ENCODE data around the gene ARHGAP18.

ARHGAP18 gene

GRCh38 chr6:129630596-129630995 lies 79.4 kb downstream of the ARHGAP18 start:
- Histone ChIP-seq H3K4me3 (ENCODE audit: low read depth in 1 of 2, low read length in 1 of 2) (no peak overlapping the region), H3K9me3 (no peaks in the 10 kb centered on the region), H3K36me3 (peaks cover 16% of the 10 kb centered on the region), H3K27ac (no peak overlapping the region), H3K4me1 (ENCODE audit: control insufficient read depth in 1 of 2, insufficient read depth in 1 of 2, low read depth in 1 of 2, low read length in 1 of 2) (no peaks in the 10 kb centered on the region), H3K27me3 (no peaks in the 10 kb centered on the region)
- no peak for TF ChIP-seq CTCF (IDR thresholded peaks at IDR 0.05)

GRCh38 chr6:129628101-129628815 lies 81.7 kb downstream of the ARHGAP18 start:
- no peak for TF ChIP-seq CTCF (IDR thresholded peaks at IDR 0.05)

GRCh38 chr6:129624488-129624887 lies 85.5 kb downstream of the ARHGAP18 start:
- Histone ChIP-seq H3K27ac (no peak overlapping the region), H3K4me3 (ENCODE audit: low read depth in 1 of 2, low read length in 1 of 2) (no peak overlapping the region), H3K4me1 (ENCODE audit: control insufficient read depth in 1 of 2, insufficient read depth in 1 of 2, low read depth in 1 of 2, low read length in 1 of 2) (no peaks in the 10 kb centered on the region), H3K36me3 (peaks cover 9% of the 10 kb centered on the region), H3K27me3 (no peaks in the 10 kb centered on the region), H3K9me3 (no peaks in the 10 kb centered on the region)
- no peak for TF ChIP-seq CTCF (IDR thresholded peaks at IDR 0.05)

More at GRCh38 chr6:129628101-129628815, 81.7 kb downstream of the ARHGAP18 start:
- no peaks in the 10 kb centered on the region for H3K9me3 ChIP-seq
- H3K27ac ChIP-seq, result no peak overlapping the region
- H3K27me3 ChIP-seq, result no peaks in the 10 kb centered on the region
- peaks cover 10% of the 10 kb centered on the region for H3K36me3 ChIP-seq
- no peak overlapping the region for H3K4me3 ChIP-seq (ENCODE audit: low read depth in 1 of 2, low read length in 1 of 2)
- H3K4me1 ChIP-seq (ENCODE audit: control insufficient read depth in 1 of 2, insufficient read depth in 1 of 2, low read depth in 1 of 2, low read length in 1 of 2), result no peaks in the 10 kb centered on the region

- Histone ChIP-seq H3K4me3 (ENCODE audit: low read depth in 1 of 2, low read length in 1 of 2) (no peak overlapping the region), H3K9me3 (no peaks in the 10 kb centered on the region), H3K27ac (no peak overlapping the region), H3K27me3 (no peaks in the 10 kb centered on the region), H3K4me1 (ENCODE audit: control insufficient read depth in 1 of 2, insufficient read depth in 1 of 2, low read depth in 1 of 2, low read length in 1 of 2) (no peaks in the 10 kb centered on the region), H3K36me3 (peaks cover 9% of the 10 kb centered on the region)
- no peak for TF ChIP-seq CTCF (IDR thresholded peaks at IDR 0.05)
Measured at GRCh38 chr6:129623008-129623732, 86.8 kb downstream of the ARHGAP18 start.

- H3K27ac ChIP-seq, result no peak overlapping the region
- no peak for TF ChIP-seq CTCF (IDR thresholded peaks at IDR 0.05)
- H3K27me3 ChIP-seq, result no peaks in the 10 kb centered on the region
- no peaks in the 10 kb centered on the region for H3K9me3 ChIP-seq
- no peaks in the 10 kb centered on the region for H3K4me1 ChIP-seq (ENCODE audit: control insufficient read depth in 1 of 2, insufficient read depth in 1 of 2, low read depth in 1 of 2, low read length in 1 of 2)
- H3K36me3 ChIP-seq, result peaks cover 10% of the 10 kb centered on the region
- H3K4me3 ChIP-seq (ENCODE audit: low read depth in 1 of 2, low read length in 1 of 2), result no peak overlapping the region
Measured at GRCh38 chr6:129621252-129621651, 88.7 kb downstream of the ARHGAP18 start.
